Stimulated activated CD4-positive, alpha-beta T cell treated with anti-CD3 and anti-CD28 coated beads, Interleukin-2, amount 100 ng/mL, for 24 hours (primary cell): ENCODE results near the gene MITD1.
"Not testable (repeated sequence)": the region's sequence is repeated elsewhere in the genome, so short reads cannot be mapped to it uniquely, and the experiment has no call there.

ENCODE experiments used
- DNase-seq, 2 donors: peaks; one replicate each; pipeline ENCODE4 v3.0.0-alpha.2; 2020

Gene MITD1

DNA sequence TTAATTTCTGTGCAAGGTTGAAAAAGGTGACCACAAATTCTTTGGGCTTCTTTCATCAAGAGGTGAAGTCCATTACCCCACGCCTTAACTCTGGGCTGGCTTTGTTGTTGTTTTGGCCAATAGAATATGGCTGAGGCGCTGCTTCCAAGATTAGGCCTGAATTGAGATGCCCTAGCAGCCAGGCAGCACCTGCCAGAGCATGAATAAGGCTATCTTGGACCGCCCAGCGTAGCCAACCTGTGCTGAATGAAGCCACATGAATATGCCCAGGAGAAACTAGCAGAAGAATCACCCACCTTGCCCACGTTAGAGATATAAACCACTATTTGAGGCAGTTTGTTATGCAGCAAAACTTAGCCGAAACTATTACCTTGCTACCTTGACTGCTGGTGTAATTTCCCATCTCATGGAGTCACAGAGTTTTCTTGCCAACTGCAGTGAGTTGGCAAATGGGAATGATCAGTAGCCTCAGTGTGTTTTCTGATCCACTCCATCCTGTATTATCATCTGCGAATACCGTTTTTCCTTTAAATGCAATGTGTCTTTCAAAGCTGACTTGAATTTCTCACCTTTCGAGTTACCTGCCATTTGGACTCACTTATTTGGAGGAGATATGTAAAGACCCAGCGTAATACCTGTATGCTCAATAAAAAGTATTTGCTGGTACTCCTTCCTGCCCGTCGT is 26.8 kb downstream of the MITD1 start:
- DNase-seq, result no peak

DNA sequence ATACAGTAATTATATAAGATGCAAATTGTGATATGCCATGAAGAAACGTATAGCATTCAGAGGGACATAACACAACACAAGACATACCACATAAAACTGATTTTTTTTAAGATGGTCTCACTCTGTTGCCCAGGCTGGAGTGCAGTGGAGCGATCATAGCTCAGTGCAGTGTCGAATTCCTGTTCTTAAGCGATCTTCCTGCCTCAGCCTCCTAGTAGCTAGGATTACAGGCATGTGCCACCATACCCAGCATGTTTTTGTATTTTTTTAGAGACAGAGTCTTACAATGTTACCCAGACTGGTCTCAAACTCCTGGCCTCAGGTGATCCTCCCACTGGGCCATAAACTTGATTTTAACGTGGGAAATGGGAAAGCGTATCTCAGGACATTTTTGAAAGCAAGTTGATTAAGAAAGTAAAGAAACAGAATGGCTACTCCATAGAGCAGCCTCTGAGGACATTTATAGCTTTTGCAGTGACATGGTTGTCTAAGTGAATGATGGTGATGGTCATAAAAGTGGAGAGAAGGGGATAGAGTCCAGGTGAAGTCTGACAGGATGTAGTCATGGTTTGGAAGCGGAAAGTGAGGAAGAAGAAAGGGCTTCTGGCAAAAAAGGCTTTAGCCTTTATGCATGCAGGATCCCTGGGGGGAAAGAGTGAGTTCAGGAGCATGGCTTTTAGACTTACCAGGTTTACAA is 28.5 kb downstream of the MITD1 start:
- DNase-seq, result no peak

DNA sequence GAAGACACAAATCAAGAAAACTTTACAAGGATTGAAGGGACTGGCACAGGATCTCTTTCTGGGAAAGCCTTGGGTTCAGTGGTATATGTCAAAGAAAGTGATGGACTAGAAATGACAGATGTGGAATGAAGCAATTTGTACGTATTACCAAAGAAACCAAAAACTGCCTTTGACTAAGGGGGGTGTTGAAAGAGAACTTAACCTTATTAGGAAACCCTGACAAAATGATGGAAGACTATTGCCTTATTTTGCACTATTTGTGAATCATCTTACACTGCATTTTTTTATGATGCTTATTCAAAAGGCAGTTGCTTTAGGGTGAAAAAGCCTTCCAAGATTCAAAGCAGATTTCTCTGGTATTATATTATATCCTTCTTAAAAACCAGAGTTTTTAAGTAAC is 30.2 kb downstream of the MITD1 start:
- DNase-seq, result no peak

DNA sequence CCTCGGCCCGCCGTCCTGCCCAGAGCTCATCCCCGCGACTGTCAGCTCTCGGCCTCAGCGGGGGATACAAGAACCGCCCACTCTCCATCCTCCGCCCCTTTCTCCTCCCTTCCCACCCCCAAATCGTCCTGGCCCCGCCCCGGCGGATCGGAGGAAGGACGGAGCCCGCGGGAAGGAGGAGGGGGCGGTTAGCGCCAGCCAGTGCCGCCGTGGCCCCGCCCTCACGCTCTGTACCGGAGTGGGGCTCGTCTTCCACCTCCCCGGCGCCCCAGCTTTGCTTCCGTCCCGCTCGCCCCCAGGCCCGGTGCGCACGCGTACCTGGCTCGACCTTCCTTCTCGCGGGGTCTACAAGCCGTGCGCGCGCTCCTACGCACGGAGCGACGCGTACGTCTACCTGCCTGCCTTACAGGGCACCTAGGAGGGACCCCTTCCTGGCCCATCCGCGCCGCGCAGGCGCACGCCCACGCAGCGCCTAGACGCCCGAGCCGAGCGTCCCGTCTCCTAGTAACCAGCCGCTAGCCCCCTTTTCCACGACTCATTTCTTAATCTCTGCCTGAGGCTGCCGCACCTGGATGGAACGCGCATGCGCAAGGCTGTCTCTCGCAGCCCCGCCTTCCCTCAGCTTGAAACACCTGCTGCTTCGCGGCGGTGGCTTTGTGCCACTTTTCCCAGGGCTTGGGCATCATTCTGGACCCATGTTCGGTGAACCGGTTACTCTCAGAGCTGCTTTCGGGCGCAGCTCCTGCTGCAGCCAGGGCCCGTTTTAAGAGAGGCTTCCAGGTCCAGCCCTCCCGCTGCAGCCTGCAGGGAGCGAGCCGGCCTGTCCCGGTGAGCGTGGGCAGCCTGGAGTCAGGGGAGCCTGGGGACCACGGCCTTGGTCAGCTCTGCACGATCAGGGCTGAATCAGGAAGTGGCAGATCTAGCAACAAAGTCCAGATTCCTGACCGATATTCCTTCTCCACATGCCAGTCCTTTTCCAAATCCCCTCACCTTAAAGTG is 39.4 kb downstream of the MITD1 start, which contains the start of gene C2orf15:
C2orf15 (plus strand) TSS at position 598 of the 999 bp plus-strand sequence. CDS start 8,852 bp downstream, outside the sequence.
- DNase-seq, result peak; percentile 97 to 98

DNA sequence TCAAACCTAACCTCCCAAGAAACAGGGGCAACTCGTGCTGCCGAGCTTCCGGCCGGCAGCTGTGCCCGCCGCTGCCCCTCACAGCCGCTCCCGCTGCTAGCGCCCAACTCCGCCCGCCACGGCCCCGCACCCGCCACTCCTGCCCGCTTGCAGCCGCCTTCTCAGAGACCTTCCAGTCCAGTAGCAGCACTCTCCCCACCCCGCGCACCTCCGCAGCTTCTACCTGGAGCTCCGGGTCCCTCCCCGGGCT is 40.1 kb downstream of the MITD1 start:
- no peak for DNase-seq

DNA sequence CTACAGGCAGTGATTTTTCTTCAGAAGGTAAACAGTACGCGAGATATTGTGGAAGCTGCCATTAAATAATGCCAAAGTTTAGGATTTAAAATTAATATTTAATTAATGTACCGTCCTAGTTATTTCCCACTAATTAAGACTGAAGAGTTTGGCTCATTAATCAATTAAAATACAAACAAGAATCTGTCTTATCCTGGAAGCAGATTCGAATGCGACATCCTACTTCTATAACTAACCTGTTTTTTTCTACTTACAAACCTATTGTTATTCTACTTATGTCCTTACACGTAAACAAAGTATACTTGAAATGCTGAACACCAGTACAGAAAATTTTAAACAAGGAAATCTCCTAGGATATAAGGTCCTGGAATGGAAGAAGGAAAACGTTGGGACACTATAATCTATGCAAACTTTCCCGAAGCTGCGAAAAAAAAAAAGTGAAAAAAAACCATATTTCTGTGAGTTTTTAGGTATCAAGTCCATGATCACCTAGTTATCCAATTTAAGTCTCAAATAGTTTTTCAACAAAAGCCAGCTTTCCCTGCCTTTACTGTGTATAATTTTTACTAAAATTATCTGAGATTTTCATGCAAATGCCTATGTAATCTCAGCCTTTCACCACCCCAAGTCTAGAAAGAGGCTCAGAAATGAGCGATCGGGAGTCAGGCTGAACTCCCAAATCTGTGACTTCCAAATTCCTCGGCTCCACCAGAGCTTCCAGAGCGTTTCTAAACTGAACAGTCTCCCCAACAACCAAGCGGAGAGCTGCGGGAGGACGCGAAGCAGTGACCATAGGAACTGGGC is 40.6 kb downstream of the MITD1 start:
- DNase-seq, result no peak

DNA sequence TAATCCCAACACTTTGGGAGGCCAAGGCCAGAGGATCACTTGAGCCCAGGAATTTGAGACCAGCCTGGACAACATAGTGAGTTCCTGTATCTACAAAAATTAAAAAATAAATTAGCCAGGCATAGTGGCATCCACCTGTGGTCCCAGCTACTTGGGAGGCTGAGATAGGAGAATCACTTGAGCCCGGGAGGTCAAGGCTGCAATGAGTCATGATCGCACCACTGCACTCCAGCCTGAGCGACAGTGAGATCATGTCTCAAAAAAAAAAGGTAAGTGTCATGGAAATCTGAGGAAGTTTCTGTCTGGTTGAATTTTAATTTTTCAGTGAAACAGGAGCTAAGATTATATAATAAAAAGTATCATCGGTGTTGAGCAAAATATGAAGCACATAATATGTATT is 41.9 kb downstream of the MITD1 start:
- DNase-seq, result no peak

DNA sequence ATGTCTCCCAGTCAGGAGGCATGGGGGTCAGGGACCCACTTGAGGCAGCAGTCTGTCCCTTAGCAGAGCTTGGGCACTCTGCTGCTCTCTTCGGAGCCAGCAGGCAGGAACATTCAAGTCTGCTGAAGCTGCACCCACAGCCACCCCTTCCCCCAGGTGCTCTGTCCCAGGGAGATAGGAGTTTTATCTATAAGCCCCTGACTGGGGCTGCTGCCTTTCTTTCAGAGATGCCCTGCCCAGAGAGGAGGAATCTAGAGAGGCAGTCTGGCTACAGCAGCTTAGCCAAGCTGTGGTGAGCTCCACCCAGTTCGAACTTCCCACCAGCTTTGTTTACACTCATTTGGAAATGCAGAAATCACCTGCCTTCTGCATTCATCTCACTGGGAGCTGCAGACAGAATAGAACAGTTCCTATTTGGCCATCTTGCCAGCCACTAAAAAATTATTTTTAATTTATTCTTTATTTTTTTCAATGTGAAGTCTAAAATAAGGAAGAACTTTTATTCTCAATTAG is 45.8 kb downstream of the MITD1 start:
- not testable (repeated sequence) for DNase-seq

DNA sequence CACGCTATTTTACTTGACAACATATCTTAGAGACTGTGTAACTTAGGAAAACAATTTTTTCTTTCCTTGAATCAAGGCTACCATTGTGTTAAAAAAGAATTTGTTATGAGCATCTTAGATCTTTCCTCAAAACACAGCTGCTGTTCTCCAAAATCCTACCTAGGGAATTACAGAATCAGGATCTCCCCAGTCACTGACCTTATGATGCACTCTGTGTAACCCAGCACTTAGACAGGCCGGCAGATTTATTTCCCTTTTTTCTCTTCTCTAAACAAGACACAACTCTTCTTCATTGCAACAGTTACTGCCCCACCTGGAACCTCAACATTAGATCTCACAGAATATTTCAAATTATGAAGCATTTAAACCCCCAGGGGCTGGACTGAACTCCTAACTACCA is 52.9 kb downstream of the MITD1 start:
- DNase-seq, result no peak
